ENCODE results near the gene CADPS.

Gene CADPS

DNA sequence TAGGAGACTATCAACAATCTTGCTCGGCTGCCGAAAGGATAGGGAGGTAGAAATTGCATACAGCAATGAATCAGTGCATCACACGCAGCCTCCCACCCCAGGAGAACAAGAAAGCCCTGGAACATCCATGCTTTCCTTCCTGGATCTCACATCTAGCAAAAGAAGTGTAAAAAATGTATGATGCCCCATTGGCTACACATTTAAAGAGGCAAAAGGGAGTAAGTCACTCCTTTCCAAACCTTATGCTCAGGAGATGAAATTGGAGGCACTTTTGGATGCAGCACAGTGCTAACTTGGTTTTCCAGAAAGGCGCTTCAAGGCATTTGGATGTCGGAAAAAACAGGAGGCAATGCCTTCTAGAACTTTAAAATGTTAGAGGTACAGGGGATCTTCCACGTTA lies 469.6 kb downstream of the CADPS start:
- DNase-seq = no peak

DNA sequence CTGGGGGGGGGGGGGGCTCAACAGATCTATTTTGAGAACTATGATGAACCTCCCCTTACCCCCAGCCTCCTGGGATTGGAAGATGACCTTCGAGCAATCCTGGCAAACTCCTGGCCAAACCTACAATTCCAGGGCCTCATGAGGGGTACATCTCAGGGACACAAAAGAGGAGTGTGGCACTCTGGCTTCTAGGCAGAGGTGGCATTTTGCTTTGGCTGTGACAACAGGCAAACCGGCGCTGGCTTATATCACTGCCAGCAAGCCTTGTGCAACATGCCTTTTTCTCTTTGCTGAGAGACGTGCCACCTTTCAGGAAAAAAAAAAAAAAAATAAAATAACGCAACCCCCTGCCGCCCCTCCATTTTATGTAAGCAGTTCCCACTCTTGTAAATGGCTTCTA lies 470.1 kb downstream of the CADPS start:
- no peak for DNase-seq

DNA sequence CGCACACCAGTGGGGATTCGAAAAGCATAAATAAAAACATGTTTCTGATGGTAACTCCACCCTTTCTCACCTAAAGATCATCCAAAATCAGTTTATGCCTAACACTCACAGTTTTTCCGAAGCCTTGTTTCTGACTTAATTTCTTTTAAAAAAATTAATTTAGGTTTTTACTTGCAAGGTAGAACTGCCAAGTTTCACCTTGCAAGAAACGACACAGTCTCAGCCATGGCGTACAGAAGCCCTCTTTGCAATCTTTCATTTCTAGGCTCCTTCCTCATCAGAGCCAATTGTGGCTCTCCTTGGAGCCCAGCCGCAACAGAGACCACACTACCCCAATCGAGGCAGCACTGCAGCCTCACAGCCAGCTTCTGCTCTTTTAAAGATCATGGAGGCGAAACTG lies 470.9 kb downstream of the CADPS start:
- DNase-seq = no peak

DNA sequence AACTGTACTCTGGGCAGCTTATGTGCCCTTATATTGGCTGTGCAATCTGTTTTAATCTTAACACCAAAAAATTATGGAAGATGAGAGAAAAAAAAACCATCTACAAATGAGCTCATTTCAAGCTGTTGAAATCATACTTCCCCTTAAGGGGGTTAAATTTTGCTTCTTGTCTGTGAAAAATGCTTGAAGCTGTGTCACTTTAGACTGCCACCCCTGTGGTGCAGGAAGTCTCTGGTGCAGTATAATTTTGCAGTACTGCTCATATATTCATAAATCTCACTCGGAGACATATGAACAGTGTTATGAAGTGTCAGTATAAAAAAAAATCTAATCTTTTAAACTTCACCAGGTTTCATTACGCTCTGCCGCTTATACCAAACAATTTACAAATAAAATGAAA lies 471.5 kb downstream of the CADPS start:
- DNase-seq = no peak

DNA sequence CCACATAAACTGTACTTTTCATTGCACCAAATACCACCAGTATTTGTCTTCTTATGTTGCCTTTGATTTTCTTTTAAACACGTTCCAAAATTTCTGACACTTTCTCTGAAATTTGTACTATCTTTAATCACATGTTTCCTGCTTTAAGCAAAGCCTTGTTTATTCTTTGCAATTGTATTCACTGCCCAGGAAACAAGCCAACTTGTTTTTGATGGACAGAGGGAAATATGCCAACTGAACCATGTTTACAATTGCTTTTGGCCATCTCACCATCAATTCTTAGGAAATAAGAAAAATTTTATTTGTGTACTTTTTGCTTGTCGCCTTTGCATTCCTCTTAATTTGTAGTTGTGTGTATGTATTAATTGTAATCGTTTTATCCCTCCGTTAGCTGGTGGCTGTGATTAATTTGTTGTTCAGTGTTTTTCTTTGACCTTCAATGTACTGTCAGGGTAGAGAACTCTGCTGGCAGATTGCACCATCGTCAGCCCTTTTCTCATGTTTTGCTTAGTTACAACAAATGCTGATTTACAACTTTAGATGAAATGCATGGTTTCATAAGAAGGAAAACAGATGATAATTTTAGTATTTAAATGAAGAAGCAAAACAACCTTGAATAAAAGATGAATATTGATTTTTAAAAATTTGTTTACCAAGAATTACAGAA lies 482.5 kb downstream of the CADPS start:
- DNase-seq = no peak

DNA sequence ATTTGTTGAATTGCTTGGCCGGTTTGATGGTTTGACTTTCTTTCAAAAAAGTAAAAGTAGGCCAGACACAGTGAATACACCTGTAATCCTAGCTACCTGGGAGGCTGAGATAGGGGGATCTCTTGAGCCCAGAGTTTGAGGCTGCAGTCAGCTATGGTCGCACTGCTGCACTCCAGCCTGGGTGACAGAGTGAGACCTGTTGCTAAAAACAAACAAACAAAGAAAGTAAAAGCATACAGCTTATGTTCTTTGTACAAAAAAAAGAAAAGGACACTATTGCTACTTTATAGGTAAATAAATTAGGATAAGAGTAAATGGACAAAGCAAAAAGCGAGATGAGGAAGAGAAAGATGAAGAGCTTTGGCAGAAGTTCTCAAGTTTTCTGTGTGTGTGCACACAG lies 488.0 kb downstream of the CADPS start:
- no peak for DNase-seq

DNA sequence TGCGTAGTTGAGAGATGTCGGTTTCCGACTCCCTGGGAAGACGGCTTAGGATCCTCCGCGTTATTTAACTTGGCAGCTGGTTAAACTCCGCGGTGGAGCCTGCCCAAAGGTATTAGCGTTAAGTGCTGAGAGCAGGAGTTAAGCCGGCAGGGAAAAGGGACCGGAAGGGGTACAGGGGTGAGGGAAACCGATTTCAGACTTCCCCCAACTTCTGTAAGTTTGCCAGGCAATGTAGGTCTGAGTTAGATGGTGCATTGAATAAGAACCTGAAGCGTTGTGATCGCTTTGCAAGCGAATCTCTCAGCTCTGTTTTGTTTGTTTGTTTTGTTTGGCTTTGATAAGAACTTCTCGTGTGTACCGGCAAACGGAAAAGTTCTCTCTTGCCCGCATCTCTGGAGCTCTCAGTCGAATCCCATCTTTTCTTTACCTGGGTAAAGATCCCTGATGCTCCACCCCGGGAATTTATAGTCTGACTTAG lies 495.9 kb downstream of the CADPS start:
- no peak for DNase-seq

DNA sequence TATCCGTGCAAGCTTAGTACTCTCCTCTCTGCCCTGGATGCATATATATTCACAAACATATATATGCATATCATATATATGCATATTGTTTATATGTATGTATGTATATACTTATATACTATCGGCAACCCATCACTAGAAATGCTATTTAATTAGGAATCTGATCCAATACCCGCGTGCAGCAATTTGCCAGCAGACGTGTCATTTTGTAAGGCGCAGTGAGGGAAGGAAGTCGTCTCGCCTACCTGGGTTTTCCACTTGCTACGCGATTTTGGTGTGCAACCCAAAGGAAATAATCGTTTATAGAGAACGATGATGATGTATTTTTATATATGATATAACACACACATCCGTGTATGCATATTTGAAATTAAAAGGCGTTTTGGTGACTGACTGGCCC lies 496.3 kb downstream of the CADPS start:
- DNase-seq = no peak

DNA sequence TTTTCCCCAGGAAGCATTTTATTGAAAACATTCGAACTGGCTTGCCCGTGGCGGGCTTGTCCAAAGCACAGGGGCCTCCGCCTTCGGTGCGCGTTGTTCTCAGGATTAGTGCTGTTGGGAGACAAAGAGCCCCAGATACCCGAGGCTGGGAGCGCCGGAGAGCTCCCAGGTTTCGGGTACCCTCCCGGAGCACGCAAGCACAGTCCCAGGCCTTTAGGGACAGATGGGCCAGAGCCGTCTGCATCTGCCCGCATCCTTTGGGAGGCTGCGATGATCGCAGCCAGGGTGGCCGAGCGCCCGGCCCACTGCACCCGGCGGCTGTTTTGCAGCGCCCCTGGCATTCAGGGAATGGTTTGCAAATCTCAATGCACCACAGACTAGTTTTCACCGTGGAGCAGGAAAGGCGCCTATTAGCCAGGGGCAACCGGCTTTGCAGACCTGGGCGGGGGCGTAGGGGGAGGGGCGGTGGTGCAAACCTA lies 496.9 kb downstream of the CADPS start:
- DNase-seq = no peak

DNA sequence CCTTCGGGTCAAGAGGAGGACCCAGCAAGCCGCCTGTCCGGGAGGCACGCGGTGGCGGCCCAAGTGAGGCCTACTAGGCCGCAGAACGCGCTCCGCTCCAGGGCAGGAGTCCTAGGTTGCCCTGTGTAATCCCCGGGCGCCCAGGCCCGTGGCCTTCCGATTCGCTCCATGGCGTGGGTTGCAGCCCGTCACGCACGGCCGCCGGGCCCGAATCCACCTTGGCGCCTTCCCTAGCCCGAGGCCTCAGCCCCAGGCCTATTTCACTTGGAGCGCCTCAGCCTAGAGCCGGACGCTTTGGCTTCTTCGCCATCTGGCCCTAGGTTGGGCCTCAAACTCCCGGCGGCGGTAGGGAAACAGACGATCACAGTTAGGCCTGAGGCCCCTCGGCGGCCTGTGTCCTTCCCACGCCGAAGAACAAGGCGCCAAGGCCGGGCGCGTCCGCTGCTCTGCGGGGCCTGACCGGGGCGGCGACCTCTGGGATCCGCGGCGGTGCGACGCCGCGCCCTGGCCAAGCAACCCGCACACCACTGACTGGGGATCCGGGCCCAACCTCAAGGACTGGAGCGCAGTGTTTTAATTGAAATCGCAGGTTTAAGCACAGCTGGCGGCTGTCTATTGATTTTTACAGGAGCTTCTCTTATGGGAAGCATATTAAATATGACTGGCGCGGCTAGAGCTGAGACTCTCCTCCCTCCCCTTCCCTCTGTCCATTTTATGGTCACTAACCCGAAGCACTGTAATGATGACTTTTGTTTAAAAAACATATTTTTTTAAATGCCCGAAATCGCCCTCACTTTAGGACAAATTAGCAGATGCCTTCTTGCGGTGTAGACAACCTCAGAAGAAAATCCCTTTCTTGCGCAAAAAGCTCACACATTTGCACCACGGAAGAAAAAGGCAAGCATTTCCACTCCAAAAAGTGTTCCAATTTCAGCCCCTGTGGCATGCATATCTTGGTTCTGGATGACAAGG lies 498.0 kb downstream of the CADPS start:
- no peak for DNase-seq

DNA sequence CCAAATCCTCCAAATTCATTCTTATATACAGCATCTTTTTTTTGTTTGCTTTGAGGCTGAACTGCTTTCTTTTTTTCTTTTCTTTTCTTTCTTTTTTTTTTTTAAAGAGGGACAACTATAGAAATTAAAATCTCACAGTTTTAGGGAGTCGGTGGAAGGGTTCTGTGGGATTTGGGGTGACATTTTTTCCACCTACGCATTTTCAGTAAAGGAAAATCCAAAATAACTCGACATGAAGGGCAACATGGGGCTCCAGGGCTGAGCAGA lies 498.8 kb downstream of the CADPS start:
- DNase-seq = no peak

DNA sequence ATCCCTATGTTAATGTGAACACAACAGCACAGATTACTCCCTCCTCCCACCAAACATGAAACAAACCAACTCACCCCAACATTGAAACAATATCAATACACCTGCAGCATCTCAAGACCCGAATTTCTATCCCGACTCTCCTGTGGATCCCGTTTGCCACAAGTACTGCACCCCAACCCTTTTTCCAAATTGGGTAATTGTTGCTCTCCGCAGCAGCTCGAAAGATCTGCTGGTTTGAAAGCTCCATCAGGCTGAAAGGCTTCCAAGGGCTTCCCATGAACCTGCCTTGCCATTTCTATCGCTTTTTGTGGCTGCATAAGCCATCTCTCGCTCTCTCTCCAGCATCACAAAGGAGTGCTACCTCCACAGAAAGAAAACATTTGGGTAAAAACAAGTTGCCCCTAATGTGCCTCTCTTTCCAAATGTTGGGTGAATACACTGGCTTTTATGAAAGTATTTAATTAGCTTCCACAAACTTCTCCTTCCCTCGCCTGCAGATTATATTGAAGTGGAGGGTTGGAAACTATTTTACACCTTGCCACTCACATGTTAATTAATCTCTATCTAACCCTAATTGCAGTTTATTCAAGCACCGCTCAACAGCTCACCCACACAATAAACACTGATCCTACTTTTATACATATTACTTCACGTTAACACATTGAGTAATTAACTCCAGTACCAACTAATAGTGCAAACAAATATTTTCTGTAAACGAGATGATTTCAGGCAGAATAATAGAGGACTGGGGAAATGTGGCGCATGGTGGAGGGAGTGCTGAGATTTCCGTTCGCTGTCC lies 499.4 kb downstream of the CADPS start:
- DNase-seq = no peak

DNA sequence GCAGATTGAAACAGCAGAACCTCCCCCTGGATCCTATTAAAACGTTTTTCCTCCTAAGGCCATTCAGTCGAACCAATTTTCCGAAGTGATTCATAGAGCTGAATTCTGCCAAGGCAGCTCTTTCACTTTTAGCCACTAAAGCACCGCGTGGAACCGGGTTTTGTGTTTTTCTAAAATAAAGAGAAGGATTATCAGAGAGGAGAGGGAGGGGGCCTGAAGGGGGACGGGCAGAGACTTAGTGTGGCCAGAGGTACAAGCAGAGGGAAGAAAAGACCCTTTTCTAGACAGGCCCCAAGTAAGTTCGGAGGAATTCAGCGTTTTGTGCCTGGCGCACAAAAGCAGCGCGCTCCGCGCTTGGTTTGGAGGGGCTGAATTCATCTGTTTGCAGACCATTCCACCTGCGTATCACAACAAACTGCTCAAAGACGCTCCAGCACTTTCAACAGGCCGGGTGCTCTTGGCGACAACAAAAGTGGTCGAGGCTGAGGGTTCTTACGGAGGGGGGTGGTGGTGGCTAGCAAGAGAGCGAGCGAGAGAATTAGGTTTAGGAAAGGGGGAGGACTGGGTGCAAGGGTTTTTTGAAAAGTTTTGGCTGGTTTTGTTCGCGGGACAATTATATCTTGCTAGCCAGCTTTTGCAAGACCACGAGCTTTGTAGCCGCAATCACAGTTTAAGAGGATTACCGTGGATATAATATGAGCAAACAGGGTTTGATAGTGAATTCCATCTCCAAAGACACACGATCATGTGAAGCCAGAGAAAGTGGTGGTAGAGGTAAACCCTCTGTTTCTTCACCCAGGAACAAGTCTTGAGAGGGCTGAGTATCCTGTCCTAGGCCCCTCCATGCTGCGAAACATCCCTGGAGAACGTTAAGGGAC lies 500.6 kb downstream of the CADPS start:
- DNase-seq = no peak

DNA sequence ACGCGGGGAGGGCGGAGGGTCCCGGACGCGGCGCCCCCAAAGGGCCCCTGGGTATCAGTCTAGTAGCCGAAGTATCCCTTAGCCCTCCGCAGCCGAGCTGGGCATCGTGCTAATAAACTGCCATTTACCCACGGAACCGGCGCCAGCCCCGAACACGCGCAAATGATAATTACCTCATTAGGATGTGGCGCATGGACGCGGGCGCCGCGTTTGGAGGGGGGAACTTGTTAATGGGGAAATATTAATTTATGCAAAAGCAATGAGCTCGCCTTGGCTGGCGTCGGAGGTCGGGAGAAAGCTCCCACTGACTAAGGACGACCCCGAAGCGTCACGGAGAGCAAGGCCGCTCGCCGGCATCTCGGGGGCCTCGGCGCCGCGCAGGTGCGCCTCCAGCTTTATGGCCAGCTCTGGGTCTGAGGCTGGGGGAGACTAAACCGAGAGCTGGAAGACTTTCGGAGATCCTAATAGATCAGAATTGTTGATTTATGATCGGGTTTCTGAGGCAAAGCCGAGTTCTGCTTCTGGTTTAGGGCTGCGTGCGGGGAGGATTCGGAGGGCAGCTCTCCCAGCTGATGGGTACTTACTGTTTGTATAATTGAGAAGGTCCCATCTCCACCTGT lies 501.4 kb downstream of the CADPS start:
- DNase-seq = no peak

DNA sequence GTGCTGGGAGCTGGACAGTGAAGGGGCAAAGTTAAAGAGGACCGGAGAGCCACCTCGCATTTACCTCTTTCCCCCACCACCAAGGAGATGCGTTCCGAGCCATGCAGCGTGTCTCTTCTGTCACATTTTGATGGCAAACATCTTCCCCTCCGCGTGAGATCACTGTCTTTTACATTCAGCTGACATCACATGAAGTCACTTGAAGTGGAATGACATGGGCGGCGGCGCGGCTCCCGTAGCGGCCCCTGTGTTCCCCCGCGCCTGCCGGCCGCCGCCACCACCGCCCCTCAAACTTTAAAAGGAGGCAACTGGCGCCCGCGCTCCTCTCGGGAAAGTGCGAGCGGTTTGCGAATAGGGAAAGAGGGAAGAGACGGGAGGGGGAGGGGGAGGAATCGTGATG lies 502.0 kb downstream of the CADPS start, which contains the start of gene FEZF2:
FEZF2 (minus strand) TSS at position 336 of the 400 bp plus-strand sequence. CDS start 682 bp downstream, outside the sequence.
- DNase-seq = no peak

DNA sequence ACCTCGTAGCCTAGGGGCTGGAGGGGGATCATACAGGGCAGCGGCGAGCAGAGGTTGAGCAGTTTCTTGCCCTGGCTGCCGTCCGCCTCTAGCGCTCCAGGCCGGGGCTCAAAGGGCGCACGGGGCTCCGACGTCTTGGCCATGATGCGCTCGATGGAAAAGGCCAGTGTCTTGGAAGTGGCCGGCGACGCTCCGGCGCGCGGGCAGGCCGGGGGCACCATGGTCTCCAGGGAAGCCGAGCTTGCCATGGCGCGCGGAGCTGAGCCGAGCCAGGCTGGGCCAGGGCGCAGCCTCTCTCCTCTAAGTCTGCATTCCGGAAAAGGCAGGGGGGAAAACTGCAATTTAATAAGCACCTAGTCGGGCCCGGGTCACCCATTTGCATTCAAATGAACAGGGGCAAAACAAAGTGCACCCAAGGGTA lies 502.6 kb downstream of the CADPS start:
- no peak for DNase-seq

DNA sequence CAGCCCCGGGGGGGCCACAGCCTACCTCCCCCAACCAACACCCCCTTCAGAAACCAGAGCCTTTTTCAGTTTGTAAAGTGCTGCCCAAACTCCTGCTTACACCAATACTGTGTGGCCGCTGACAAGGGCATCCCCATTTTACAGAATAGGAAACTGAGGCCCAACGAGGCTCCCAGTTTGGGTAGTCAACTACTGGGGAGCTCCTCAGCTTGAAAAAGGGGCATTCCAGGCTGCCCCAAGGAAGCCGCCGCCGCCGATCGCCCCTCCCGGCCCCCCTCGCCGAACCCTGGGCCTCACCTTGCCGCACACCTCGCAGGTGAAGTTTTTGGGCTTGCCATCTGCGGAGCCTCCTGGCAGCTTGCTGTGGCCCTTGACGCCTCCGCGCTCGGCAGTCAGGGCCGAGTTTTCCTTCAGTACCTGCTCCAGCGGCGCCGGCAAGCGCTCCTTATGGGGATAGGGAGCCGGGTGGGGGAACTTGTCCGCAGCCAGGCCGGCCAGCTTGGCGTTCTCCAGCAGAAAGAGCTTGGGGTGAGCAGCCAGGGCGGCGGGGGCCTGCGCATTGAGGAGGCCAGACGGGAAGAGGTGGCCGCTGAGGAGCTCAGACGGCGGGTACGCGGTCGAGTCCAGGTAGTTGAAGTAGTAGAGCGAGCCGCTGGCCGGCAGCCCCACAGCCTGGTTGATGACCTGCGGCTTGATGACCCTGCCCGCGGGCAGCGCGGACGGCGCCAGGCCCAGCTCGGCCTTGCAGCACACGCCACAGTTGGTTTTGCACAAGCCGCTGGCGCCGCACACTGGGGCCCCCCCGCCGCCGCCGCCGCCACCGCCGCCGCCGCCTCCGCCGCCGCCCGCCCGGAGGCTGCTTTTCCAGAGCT lies 503.3 kb downstream of the CADPS start:
- no peak for DNase-seq

DNA sequence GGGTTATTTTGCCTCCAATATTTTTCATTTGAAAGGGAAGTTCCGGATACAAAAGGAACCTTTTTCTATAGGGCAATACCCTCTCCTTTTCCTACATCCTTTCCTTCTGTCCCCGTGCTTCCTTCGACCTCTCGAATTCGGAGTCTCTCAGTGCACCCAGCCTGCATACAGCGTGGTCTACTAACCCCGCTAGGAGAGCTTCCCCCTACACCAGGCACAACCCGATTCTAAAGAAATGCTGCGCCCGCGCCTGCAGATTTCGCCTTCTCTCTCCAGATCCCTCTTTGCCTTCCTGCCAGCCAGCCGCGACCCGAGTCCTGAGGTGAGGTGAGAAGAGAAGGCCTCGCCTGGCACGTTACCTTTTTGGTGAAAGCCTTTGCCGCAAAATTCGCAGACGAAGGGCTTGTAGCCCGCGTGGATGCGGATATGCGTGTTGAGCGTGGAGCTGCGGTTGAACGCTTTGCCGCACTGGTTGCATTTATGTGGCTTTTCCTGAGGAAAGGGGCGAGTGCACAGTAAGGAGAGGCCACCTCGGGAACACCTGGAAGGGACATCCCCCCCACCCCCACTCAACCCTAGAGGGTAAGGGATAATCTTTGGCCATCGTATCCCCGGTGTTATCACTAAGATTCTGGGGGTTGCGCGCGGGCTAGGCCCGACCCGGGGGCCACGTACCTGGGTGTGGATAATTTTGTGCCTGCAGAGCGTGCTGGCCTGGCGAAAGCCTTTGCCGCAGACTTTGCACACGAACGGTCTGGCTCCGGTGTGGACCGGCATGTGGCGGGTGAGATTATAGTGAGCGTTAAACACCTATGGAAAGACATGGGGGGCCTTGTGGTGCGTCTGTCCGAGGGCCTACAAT lies 504.1 kb downstream of the CADPS start:
- no peak for DNase-seq

DNA sequence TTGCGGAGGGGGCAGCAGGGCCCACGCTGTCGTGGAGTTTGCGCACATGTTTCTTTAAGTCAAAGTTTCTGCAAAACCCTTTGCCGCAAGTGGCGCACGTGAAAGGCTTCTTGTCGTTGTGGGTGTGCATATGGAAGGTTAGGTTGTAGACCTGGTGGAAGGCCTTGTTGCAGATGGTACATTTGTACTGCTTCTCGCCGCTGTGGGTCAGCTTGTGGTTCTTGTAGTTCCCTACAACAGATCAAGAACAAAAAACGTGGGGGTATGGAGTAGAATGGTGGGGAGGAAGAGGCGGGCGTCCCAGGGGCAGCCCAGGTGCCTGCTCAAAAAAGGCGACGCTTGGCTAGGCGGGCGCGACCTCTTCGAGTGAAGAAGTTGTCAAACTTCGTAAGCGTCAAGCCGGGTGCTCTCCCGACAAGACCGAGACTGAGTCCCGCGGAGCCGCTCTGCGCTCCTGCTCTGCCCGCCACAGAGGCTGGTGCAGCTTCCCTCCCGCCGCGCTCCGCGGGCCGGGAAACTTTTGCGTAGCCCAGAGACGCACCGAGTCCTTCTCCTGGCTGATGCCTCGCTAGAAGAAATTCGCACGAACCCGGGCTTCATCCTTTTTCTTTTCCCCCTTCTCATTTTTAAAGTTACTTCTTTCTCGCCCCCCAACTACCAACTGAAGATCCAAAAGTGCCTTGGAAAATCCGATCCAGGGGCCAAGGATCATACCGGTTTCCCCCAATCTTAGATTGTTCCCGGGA lies 504.9 kb downstream of the CADPS start:
- no peak for DNase-seq
